DMS114 treated with DMSO at 0.1 percent for 48 hours (cell line): Measurements from ENCODE around the gene HDAC9.
A peak's percentile ranks its signal among the peaks of the same experiment; 100 is the strongest.

Experiments used
- DNase-seq: peaks from one replicate; lab custom pipeline; 2025; ENCODE audit not compliant: unreplicated experiment; lab: John Stamatoyannopoulos, UW

The HDAC9 gene

DNA sequence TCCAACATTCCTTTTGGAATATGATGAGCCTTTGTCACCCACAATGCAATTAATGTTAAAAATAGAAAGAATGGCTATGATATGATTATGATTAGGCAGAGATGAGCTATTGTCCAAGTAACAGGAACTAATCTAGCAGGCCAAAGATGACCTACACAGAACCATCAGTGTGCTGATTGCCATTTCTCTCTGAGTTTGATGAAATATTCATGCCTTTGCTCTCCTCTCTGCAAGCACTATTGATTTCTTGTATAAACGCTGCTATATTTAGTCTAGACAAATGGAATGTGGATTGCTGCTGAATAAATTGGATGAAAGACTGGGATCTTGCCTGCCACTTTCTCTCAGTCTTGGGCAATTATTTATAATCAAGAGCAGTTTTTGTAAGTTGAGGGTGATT lies 85.4 kb downstream of the HDAC9 start:
- no peak for DNase-seq

DNA sequence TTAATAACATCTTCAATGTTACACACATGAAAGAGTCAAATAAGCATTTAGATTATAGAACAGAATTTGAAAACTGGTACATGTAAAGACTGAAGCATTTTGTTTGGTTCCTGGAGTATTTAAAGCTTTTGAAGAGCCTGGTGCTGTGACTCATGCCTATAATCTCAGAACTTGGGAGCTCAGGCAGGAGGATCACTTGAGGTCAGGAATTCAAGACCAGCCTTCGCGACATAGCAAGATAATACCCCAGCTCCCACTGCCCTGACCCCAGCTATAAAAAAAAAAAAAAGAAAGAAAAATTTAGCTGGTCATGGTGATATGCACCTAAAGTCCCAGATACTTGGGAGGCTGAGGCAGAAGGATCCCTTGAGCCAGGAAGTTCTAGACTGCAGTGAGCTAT lies 87.8 kb downstream of the HDAC9 start:
- no peak for DNase-seq

GRCh38 chr7:18590241-18590640 lies 94.7 kb downstream of the HDAC9 start:
- DNase-seq: no peak

GRCh38 chr7:18590744-18591340 lies 95.3 kb downstream of the HDAC9 start:
- peak; percentile 48 for DNase-seq

DNA sequence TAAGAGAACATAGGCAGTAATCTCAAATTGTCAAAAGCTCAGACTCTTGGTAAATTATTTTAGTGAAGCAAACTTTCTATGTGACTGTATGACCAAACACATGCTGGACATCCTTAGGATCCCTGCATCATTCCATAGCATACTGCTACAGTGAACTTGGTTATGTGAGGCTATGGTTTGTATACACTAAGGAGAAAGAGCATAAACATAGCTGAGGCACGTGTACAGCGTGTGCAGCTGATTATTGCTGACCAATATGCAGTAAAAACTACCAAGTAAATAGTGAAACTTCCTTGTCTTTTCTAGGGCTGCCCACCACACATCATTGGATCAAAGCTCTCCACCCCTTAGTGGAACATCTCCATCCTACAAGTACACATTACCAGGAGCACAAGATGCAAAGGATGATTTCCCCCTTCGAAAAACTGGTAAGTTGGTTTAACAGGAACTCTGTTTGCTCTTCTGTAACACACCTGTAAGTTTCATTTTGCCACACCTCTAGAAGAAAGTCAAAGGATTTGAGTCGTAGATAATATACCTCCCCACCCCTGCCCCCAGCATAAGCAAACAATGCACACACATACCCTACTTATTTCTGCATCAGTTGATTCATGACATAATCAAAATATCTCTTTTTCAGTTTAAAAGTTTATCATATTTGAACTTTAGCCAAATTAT lies 98.2 kb downstream of the HDAC9 start:
- DNase-seq: no peak

DNA sequence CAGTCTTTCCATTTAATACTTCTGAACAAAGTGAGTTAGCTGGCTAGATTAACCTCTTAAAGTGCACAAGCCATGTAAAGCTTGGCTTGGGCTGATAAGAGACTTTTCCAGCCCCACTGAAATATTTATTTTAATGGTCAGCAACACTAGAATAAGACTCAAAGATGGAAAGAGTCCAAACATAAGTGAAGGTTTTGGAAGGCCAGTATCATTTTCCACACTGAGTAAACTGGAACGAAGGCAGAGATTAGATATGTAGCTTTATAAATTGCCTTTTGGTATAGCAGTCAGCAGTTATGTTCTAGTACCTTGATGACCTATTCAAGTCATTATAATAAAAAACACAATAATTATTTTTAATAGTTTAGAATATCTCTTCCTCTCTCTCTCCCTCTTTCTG lies 102.2 kb downstream of the HDAC9 start:
- no peak for DNase-seq

- no peak for DNase-seq
Observed at GRCh38 chr7:18607025-18607424, 111.5 kb downstream of the HDAC9 start.

GRCh38 chr7:18610331-18610948 lies 114.9 kb downstream of the HDAC9 start:
- no peak for DNase-seq

DNA sequence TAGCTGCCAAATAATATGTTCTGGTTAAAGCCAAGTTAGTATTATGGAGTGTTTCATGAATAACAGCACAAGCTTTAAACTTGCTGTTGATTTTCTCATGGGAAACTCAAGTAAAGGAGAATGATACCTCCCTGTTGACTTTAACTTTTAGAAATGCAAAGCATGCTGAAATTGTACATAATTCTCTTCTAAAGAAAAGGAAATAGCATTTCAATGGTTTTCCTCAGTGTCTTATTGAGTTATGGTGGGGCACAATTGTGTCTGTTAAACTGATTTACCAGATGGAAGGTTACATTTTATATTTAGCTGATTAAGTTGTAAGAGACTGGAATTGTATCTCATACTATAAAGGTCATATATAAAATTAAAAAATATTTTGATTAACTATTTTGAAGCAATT lies 119.3 kb downstream of the HDAC9 start:
- no peak for DNase-seq

DNA sequence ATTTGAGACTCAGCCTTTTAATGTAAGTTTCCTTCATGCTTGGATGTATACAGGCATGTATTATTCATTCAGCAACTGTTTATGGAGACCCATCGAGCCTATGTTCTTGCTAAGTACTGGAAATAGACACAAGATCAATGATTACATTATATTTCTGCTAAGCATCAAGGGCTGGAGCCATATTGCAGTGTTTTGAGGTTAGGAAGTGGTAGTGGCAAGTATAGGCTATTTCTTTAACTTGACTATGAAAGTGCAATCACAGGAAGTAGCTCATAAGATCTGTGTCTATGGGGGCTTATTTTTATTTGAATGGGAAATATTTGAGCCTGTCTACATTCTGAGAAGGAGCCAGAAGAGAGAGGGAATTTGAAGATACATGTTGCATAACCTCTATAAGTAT lies 123.8 kb downstream of the HDAC9 start:
- no peak for DNase-seq

- DNase-seq: no peak
Observed at GRCh38 chr7:18623389-18623788, 127.8 kb downstream of the HDAC9 start.

DNA sequence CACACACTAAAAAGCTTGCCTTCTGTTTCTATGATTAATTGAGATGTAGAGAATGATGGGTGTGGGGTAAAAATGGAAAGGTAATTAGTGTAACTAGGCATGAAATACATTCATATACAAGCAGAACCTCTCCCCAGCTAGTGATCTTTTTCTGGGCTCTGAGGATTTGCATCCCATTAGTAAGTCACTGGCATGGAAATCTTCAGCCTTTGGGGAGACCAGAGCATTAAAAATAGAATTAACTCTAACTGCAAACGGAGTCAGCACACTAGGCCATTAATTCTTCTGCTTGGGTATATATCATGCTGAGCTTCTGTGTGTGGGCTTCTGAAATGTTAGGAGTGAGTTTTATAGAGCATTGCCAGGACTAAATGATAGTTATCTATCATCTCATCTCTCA lies 128.9 kb downstream of the HDAC9 start:
- DNase-seq: no peak

DNA sequence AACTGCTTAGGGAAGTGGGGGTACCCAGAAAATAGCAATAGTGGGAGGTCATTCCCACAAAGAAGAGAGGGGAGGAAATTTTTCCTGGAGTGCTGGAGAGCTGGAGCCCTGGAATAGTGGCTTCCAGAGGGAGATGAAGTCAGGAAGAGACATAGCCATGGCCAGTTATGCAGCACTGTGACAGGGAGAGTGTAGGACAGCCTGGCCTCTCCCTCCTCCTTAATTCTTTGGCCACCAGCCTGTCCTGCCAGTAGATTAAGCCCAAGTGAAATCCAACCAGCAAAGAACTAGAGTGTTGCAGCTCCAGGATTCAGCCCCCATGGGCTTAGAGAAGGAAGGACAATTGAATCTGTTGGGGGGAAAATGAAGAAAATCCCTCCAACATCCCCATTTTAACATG lies 130.5 kb downstream of the HDAC9 start:
- DNase-seq: no peak

DNA sequence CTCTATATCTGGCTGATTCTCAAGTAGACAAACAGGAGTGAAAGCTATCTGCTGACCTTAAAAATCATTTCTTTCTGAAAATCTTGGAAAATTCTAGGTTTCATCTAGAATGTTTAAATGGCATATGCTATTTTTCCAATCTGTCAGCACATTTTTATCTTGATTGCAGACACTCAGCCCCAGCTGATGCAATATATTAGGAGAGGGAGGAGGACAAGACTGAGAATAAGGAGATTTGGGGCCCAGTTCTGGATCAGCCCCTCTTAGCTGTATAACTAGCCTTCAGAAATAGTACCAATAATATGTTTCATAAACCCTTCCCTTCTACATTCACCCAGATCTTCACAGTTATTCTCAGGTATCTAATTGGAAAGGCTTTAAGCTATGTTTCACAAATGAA lies 131.2 kb downstream of the HDAC9 start:
- DNase-seq: no peak

DNA sequence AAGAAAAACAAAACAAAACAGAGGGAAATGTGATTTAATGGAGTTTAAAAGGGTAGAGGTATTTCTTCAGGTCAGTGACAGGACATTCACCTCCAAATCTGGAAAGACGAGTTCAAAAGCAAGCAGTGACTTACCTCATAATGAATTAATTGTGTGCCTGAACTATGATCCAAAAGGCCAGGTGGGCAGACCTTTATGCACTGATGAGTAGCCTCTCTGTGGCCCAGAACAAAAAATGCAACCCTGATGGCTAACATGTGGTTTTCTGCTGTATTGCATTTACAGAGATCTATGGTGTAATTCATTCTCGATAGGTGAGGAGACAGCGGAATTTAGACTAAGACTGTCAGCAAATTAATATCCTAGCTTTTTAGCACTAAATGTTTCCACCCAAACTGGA lies 142.0 kb downstream of the HDAC9 start:
- no peak for DNase-seq

DNA sequence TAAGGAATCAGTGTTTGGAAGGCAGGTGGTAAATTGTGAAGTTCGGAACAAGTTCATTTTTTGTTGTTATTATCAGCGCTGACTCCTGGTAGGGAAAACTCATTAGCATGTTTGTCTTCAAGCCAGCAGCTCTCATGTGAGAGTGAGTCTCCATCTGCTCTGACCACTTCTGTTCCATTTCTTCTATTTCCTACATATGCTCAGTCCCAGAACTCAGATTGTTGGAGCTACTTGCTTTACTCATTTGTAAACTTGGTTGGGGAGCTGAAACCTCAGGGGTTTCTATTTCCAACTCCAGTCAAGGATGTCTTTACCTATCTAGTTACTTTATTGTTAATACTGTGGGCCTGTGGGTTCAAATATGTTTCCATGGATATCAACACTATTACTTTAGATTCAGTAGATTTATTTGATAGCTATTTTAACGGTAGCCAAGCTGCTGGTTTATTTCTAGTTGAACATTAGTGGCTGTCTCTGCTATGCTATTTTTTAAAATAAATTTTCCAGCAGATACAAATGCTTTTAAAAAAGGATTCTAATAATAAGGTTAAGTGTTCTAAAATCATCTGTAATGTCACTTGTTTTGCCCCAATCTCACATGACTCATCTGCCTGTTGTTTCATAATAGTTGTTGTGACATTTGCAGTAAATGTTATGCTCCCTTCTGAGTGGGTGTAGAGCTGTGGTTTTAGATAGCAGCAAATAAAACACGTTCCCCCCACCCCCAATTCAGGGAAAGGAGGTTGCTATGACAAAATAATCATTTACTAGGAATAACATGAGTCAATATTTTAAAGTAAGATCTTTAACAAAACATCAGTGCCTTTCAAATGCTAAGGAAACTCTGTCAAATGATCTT lies 143.3 kb downstream of the HDAC9 start:
- no peak for DNase-seq

- no peak for DNase-seq
Observed at GRCh38 chr7:18639711-18640110, 144.2 kb downstream of the HDAC9 start.

DNA sequence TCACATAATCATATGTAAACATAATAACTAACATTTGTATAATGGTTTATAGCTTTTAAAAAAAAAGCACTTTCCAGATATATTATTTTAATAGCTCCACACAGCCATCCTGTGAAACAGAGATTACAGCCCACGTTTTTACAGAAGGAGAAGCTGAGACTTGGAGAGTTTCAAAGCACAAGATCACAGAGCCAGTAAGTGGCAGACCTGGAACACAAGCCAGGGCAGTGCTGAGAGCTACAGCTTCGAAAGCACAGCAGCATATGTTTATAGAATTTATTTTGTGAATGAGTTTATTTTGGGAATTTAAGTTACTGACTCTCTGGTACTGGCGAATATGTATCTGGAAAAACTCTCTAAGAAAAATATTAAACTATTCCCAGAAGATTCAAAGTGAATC lies 149.4 kb downstream of the HDAC9 start:
- DNase-seq: no peak

DNA sequence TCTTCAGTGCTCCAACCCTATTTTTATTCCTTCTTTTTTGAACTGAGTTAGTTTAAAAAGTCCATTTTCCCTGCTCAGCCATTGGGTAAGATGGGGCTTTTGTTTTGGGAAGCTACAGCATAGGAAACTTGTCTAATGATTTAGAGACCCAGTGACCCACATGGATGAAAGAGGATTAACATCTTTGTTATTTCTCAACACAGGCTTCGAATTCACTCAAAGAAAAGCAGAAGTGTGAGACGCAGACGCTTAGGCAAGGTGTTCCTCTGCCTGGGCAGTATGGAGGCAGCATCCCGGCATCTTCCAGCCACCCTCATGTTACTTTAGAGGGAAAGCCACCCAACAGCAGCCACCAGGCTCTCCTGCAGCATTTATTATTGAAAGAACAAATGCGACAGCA lies 152.0 kb downstream of the HDAC9 start:
- no peak for DNase-seq

- no peak for DNase-seq
Observed at GRCh38 chr7:18648849-18649758, 153.6 kb downstream of the HDAC9 start.
